ENCODE results near the gene NOA1.

DNA sequence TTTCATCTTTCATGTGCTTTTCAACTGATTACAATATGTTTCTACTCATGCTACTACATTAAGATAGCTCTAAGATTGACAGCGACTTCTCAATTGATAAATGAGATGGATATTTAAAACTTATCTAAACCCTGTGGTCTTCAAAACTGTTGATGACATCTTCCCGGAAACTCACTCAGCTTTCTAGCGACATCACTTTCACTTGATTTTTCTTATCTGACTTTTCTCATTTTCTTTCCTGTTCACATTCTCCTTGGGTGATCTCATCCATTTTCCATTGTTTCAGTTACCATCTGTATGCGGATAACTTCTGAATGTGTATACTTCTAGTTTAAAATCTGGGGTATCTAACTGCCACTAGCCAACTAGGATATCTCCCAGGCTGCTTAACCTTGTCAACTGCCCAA lies 4.4 kb upstream of the NOA1 start:
- TF ChIP-seq, protein P1, sequence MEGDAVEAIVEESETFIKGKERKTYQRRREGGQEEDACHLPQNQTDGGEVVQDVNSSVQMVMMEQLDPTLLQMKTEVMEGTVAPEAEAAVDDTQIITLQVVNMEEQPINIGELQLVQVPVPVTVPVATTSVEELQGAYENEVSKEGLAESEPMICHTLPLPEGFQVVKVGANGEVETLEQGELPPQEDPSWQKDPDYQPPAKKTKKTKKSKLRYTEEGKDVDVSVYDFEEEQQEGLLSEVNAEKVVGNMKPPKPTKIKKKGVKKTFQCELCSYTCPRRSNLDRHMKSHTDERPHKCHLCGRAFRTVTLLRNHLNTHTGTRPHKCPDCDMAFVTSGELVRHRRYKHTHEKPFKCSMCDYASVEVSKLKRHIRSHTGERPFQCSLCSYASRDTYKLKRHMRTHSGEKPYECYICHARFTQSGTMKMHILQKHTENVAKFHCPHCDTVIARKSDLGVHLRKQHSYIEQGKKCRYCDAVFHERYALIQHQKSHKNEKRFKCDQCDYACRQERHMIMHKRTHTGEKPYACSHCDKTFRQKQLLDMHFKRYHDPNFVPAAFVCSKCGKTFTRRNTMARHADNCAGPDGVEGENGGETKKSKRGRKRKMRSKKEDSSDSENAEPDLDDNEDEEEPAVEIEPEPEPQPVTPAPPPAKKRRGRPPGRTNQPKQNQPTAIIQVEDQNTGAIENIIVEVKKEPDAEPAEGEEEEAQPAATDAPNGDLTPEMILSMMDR (IDR thresholded peaks at IDR 0.05): no peak
- TF ChIP-seq POLR2AphosphoS5 (IDR thresholded peaks at IDR 0.05) (no peak), POLR2A (IDR thresholded peaks at IDR 0.05) (no peak), EP300 (IDR thresholded peaks at IDR 0.05) (no peak)

All from gastroesophageal sphincter (tissue), 3 donors.